A673 (cell line): ENCODE results near the gene NID1. TPM values are rescaled to one million over a fixed set of nuclear protein-coding genes. Genes with fewer than 3 reads are reported as not detected.

Experiments
- BruUV-seq: library from RNA; stranded (reverse); fragments of 400-500 nt; replicated peaks from 2 replicates; lab custom pipeline; 2021; lab: Mats Ljungman, UMichigan
- CTCF ChIA-PET: fragments of 300-600 bp; sonication (Branson Sonifier 250); formaldehyde crosslinking; loops from one replicate; lab custom pipeline; 2022; ENCODE audit warnings: antibody characterized with exemption; lab: Charles Lee
- POLR2A ChIA-PET: fragments of 300-600 bp; sonication (Branson Sonifier 250); formaldehyde crosslinking; loops from one replicate; lab custom pipeline; 2022; ENCODE audit warnings: antibody characterized with exemption; ENCODE audit not compliant: low non-redundant PET; lab: Charles Lee
- DNase-seq: peaks from one replicate; pipeline ENCODE4 v3.0.0-alpha.2; 2015; ENCODE audit warnings: low spot score
- H3K27ac ChIP-seq: fragments of 200-600 bp; sonication (generic); 2 replicates; pipeline ENCODE4 v1.5.1; 2016; ENCODE audit warnings: mixed run types, low read depth, mild to moderate bottlenecking, mixed read lengths, antibody characterized with exemption, low read length; ENCODE audit not compliant: poor library complexity, severe bottlenecking
- H3K27me3 ChIP-seq: fragments of 200-600 bp; sonication (generic); replicated peaks from 2 replicates; pipeline ENCODE4 v1.6.1; 2017; ENCODE audit warnings: mixed run types, low read depth, mild to moderate bottlenecking, mixed read lengths, antibody characterized with exemption, low read length; ENCODE audit not compliant: insufficient read depth, poor library complexity
- H3K36me3 ChIP-seq: fragments of 200-600 bp; sonication (generic); 2 replicates; pipeline ENCODE4 v1.6.1; 2016; ENCODE audit warnings: mixed run types, mild to moderate bottlenecking, mixed read lengths, antibody characterized with exemption, low read length; ENCODE audit not compliant: insufficient read depth, poor library complexity, severe bottlenecking
- H3K4me1 ChIP-seq: fragments of 200-600 bp; sonication (generic); 2 replicates; pipeline ENCODE4 v1.6.1; 2017; ENCODE audit warnings: mixed run types, mild to moderate bottlenecking, mixed read lengths, antibody characterized with exemption, low read length; ENCODE audit not compliant: insufficient read depth, poor library complexity, severe bottlenecking
- H3K4me3 ChIP-seq: fragments of 200-600 bp; sonication (generic); 2 replicates; pipeline ENCODE4 v1.5.1; 2016; ENCODE audit warnings: low read depth, mixed run types, mild to moderate bottlenecking, mixed read lengths, low read length; ENCODE audit not compliant: poor library complexity, severe bottlenecking
- H3K9me3 ChIP-seq: fragments of 200-600 bp; sonication (generic); 2 replicates; pipeline ENCODE4 v1.6.1; 2016; ENCODE audit warnings: mixed run types, low read depth, mild to moderate bottlenecking, mixed read lengths, antibody characterized with exemption, low read length; ENCODE audit not compliant: poor library complexity, severe bottlenecking
- EZH2 ChIP-seq: fragments of 200-600 bp; sonication (generic); IDR thresholded peaks from 2 replicates; pipeline ENCODE4 v1.6.1; 2017; ENCODE audit warnings: borderline replicate concordance, low read depth, mild to moderate bottlenecking, mixed read lengths, antibody characterized with exemption, low read length; ENCODE audit not compliant: poor library complexity, severe bottlenecking
- intact Hi-C: fragments of 100-400 bp; cut with micrococcal nuclease; formaldehyde crosslinking; loops from one replicate; pipeline ENCODE4 v1.10.0; 2022; ENCODE audit not compliant: unreplicated experiment
- total RNA-seq: library from RNA; stranded (reverse); gene quantifications from 2 replicates; pipeline ENCODE4 v1.2.3, GENCODE V29; 2021
- TF ChIP-seq, protein P1 (sequence below): fragments of 300-800, 200-600 bp; sonication (generic); conservative IDR thresholded peaks from 2 replicates; pipeline ENCODE4 v1.5.1; 2017; ENCODE audit warnings: low read depth, mild to moderate bottlenecking, antibody characterized with exemption, low read length, moderate library complexity, mixed read lengths

The NID1 gene
- total RNA-seq, 1 experiment from 2014 or later = 0.64 TPM

DNA sequence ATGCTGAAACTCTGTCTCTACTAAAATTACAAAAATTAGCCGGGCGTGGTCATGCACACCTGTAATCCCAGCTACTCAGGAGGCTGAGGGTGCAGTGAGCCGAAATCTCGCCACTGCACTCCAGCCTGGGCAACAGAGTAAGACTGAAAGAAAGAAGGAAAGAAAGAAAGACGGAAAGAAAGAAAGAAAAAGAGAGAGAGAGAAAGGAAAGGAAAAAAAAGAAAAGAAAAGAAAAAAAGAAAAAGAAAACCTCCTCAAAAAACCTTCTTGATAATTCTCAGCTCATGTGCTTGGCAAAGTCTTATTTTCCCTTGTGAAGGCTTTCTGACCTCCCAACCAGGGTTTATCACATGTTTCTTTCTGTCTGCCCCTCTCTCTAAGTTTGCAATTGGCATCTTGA lies 7.3 kb downstream of the NID1 start:
- H3K36me3 ChIP-seq = no peaks in the 10 kb centered on the region
- CTCF ChIA-PET = no interaction called here
- H3K27ac ChIP-seq = no peak overlapping the region
- TF ChIP-seq, protein P1, sequence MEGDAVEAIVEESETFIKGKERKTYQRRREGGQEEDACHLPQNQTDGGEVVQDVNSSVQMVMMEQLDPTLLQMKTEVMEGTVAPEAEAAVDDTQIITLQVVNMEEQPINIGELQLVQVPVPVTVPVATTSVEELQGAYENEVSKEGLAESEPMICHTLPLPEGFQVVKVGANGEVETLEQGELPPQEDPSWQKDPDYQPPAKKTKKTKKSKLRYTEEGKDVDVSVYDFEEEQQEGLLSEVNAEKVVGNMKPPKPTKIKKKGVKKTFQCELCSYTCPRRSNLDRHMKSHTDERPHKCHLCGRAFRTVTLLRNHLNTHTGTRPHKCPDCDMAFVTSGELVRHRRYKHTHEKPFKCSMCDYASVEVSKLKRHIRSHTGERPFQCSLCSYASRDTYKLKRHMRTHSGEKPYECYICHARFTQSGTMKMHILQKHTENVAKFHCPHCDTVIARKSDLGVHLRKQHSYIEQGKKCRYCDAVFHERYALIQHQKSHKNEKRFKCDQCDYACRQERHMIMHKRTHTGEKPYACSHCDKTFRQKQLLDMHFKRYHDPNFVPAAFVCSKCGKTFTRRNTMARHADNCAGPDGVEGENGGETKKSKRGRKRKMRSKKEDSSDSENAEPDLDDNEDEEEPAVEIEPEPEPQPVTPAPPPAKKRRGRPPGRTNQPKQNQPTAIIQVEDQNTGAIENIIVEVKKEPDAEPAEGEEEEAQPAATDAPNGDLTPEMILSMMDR = no peak
- no peak for TF ChIP-seq EZH2
- DNase-seq = no peak
- no peaks in the 10 kb centered on the region for H3K4me1 ChIP-seq
- no peaks in the 10 kb centered on the region for H3K27me3 ChIP-seq
- BruUV-seq = no TSS peak
- POLR2A ChIA-PET = no interaction called here
- intact Hi-C loops = no loop called here
- H3K9me3 ChIP-seq = no peaks in the 10 kb centered on the region
- no peak overlapping the region for H3K4me3 ChIP-seq

DNA sequence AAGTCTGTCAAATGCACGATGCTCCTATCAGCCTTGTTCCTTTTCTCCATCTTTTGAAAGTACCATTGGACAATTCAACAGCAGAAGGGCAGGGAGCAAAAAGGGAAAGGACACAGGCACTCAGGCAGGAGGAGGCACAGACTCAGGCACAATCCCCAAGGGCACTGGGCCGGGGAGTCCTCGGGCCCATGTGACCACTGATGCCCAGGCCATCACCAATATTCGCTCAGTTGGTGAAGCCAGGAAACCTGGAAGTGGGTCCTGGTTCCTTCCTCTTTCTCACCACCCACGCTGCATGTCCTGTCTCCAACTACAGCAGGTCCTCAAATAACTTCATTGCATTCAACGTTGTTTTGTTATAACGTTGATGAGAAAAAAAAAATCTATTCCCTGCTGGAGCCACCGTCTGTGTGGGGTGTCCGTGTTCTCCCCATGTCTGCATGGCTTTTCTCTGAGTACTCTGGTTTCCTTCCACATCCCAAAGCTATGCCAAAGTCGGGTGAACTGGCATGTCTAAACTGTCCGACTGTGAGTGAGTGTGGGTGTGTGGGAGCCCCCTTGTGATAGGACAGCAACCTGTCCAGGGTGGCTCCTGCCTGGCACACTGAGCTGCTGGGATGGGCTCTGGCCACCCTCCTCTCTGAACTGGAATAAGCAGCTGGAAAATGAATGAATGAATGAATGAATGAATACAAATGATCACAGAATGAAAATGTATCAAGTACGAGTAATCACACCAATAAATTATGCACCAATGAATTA lies 12.5 kb downstream of the NID1 start:
- Histone ChIP-seq H3K36me3 (no peaks in the 10 kb centered on the region), H3K4me1 (no peaks in the 10 kb centered on the region), H3K4me3 (no peak overlapping the region), H3K27me3 (no peaks in the 10 kb centered on the region), H3K27ac (no peak overlapping the region), H3K9me3 (no peaks in the 10 kb centered on the region)
- TF ChIP-seq, protein P1 = no peak
- TF ChIP-seq EZH2 = no peak
- no peak for DNase-seq
- POLR2A ChIA-PET = no interaction called here
- BruUV-seq = no TSS peak
- CTCF ChIA-PET = no interaction called here
- intact Hi-C loops = no loop called here

DNA sequence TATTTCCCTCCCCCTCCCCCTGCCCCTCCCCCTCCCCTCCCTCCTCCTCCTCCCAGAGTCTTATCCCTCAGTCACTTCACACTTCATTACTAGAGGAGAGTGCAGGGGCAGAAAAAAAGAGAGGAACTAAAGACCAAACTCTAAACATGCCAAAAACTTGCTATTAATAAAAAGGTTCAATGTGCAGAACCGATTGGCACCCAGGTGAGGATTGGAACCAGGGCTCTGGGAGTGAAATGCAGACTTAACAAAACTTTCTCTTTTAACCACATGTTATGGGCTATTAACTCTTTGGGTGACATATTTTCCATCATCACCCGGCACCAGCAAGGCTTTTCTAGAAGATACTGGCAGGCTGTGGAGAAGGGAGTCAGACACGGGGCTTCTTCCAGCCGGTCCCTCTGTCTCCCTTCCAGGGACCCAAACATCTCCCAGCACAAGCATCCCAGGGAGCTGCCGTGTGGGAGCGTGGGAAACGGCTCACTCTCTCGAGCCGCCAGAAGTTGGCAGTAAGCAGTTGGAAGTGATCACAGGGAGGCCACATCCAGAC lies 13.6 kb downstream of the NID1 start:
- intact Hi-C loops = no loop called here
- no TSS peak for BruUV-seq
- no peaks in the 10 kb centered on the region for H3K36me3 ChIP-seq

More for the DNA sequence above, 13.6 kb downstream of the NID1 start:
- no peak for TF ChIP-seq EZH2
- TF ChIP-seq, protein P1 = no peak
- POLR2A ChIA-PET = no interaction called here
- Histone ChIP-seq H3K4me3 (no peak overlapping the region), H3K9me3 (no peaks in the 10 kb centered on the region), H3K27me3 (no peaks in the 10 kb centered on the region), H3K4me1 (no peaks in the 10 kb centered on the region), H3K27ac (no peak overlapping the region)
- CTCF ChIA-PET = no interaction called here
- no peak for DNase-seq
